Subcutaneous adipose tissue (tissue), 4 donors: ENCODE data around the gene AQP5. TPM values are rescaled to one million over a fixed set of nuclear protein-coding genes. Genes with fewer than 3 reads are reported as not detected.

ENCODE experiments used
- total RNA-seq, 4 donors: library from RNA; depleted of rRNA; stranded (reverse); fragments of >200 nt; gene quantifications; one replicate each; pipeline ENCODE4 v1.1.0, GENCODE V29; 2016
- TF ChIP-seq, protein P1 (sequence below): fragments of 450-650 bp; IDR thresholded peaks from one replicate; pipeline ENCODE4 v1.5.1; 2016; ENCODE audit warnings: low read depth, mild to moderate bottlenecking, control low read depth, antibody characterized with exemption, moderate library complexity

Gene AQP5
- total RNA-seq, 4 donors from 2014 or later = not detected

GRCh38 chr12:49959685-49960473 lies 1.8 kb upstream of the AQP5 start:
- TF ChIP-seq, protein P1, sequence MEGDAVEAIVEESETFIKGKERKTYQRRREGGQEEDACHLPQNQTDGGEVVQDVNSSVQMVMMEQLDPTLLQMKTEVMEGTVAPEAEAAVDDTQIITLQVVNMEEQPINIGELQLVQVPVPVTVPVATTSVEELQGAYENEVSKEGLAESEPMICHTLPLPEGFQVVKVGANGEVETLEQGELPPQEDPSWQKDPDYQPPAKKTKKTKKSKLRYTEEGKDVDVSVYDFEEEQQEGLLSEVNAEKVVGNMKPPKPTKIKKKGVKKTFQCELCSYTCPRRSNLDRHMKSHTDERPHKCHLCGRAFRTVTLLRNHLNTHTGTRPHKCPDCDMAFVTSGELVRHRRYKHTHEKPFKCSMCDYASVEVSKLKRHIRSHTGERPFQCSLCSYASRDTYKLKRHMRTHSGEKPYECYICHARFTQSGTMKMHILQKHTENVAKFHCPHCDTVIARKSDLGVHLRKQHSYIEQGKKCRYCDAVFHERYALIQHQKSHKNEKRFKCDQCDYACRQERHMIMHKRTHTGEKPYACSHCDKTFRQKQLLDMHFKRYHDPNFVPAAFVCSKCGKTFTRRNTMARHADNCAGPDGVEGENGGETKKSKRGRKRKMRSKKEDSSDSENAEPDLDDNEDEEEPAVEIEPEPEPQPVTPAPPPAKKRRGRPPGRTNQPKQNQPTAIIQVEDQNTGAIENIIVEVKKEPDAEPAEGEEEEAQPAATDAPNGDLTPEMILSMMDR = no peak

DNA sequence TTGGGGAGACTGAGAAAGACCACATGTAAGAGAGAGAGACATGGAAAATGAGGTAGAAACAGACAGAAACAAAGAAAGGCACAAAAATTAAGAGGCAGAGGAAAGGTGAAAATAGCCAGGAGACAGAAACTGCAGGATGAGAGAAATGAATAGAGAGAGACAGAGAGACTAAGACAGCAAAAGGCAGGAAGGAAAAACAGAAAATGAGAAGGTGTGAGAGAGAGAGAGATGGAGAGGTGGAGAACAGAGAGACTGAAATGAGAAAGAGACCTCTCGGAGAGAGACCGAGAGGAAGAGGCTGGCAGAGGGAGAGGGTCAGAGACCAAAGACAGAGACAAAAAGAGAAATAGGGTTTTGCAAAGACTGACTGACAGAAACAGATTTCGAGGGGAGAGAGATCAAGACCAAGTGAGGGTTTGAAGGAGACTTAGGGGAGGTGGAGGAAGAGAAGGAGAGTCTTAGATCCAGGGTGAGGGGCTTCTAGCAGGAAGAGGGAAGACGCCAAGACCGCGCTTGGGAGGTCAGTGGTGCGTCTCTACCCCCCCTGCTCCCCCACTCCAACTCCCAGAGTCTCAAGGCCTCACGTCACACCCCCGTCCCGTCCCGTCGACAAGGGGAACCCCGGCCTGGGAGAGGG lies 1.1 kb upstream of the AQP5 start:
- TF ChIP-seq, protein P1 = no peak

DNA sequence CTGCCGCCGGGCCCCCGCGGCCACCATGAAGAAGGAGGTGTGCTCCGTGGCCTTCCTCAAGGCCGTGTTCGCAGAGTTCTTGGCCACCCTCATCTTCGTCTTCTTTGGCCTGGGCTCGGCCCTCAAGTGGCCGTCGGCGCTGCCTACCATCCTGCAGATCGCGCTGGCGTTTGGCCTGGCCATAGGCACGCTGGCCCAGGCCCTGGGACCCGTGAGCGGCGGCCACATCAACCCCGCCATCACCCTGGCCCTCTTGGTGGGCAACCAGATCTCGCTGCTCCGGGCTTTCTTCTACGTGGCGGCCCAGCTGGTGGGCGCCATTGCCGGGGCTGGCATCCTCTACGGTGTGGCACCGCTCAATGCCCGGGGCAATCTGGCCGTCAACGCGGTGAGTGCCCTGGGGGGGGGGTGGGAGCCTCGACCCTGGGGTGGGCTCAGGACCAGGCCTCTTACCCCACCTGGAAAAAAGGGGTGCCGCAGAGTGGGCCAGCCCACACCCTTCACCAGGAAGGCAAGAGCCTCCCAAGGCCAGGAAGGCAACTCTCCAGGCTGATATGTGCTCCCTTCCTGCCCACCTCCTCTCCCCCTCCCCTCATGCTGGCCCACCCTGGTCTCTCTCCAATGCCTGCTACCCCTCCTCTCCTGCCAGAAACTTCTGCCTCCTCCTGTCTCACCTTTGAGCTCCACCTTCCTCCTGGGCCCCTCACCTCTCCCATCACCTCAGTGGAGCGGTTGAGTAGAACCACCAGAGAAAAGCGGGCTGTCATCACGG lies 507 bp downstream of the AQP5 start:
- TF ChIP-seq, protein P1 = no peak

DNA sequence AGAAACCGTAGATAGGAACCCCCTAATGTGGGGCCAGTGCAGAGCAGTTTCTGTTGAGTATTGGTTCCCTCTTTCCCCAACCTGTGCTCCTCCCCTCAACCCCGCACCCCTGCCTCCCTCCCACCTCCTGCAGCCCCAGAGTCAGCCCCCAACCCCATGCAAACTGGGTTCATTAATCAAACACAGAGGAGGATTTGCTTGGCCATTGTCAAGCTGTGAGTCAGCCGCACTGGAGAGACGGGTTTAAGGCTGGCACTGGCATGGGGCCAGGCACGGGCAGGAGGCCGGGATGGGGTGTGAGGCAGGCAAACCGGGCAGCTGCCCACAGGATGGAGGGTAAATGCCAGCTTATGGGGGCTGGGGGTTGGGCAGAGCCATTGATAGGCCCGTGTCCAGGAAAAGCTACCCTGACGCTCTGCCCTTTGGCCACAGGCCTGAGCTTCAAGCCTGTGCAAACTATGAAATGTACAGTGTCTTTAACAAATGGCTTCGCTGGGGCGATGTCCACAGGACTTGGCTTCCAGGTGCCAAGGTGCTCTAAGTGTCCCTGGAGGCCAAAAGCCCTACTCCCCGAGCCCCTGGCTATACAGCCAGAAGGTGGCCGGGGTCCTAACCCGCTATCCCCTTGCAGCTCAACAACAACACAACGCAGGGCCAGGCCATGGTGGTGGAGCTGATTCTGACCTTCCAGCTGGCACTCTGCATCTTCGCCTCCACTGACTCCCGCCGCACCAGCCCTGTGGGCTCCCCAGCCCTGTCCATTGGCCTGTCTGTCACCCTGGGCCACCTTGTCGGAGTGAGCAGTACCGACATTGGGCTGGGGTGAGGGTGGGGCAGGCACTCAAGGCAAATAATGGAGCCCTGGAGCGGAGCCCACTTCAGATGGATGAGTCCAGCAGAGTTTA lies 1.4 kb downstream of the AQP5 start:
- TF ChIP-seq, protein P1 = no peak

DNA sequence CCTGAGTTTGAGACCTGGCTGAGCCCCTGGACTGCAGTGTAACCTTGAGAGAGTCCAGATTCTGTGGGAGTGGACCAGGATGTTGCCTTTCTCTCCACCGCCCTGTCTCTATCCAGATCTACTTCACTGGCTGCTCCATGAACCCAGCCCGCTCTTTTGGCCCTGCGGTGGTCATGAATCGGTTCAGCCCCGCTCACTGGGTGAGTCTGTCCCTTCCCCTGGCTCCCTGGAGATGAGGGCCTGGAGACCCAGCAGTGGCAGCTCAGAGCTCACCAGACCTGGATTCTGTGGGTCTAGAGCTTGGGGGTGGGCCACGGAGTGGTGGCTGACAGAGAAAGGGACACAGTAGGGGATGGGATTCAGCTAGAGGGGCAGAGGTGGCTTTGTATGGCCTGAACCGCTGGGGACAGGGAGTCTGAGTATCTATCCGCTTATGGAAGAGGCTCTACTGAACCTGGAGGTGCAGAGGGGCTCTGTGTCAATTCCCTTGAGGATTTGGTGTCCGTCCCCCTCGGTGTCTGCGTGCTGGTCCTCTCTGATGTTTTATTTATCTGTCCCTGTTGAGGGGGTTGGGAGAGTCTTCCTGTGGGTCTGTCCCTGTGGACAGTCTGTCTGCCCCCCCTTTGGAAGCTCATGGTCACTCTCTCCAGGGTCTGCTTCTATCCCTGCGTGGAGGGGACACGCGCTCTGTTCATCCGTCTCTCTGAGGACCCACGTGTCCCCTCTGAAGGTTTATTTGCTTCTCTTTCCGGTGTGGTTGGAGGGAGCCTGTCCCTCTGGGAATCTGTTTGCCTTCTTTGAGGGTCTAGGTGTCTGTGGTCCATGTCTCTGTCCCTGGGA lies 2.5 kb downstream of the AQP5 start:
- TF ChIP-seq, protein P1 = no peak

DNA sequence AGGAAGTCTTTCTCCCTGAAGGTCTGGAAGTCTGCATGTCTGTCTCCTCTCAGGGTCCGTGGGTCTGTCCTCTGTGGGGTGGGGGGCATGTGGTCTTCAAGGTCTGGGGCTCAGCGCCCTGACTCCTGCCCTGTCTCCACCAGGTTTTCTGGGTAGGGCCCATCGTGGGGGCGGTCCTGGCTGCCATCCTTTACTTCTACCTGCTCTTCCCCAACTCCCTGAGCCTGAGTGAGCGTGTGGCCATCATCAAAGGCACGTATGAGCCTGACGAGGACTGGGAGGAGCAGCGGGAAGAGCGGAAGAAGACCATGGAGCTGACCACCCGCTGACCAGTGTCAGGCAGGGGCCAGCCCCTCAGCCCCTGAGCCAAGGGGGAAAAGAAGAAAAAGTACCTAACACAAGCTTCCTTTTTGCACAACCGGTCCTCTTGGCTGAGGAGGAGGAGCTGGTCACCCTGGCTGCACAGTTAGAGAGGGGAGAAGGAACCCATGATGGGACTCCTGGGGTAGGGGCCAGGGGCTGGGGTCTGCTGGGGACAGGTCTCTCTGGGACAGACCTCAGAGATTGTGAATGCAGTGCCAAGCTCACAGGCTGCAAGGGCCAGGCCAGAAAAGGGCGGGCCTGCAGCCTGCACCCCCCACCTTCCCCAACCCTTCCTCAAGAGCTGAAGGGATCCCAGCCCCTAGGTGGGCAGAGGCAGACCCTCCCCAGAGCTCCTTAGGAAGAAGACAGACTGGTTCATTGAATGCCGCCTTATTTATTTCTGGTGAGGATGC lies 3.4 kb downstream of the AQP5 start:
- TF ChIP-seq, protein P1 = no peak
